Measurements from ENCODE around the gene GALR2. TPM values are rescaled to one million over a fixed set of nuclear protein-coding genes. Genes with fewer than 3 reads are reported as not detected.
"Not testable (repeated sequence)": the region's sequence is repeated elsewhere in the genome, so short reads cannot be mapped to it uniquely, and the experiment has no call there.

GALR2 gene
- not detected for total RNA-seq
- long read RNA-seq = 0 reads

GRCh38 chr17:76074390-76075363 lies at the start of gene GALR2:
Gene GALR2, plus strand, starts transcription at chr17:76074781. Its CDS starts 103 bp downstream, at chr17:76074884.
- intact Hi-C loops (cut with DNase I, micrococcal nuclease) = no loop called here
- DNase-seq (no peak), ATAC-seq (no peak)

- no peak for DNase-seq
Measured at GRCh38 chr17:76025294-76025693, 49.3 kb upstream of the GALR2 start.

GRCh38 chr17:76026714-76027158 lies 47.8 kb upstream of the GALR2 start:
- peak; percentile 36 for ATAC-seq
- intact Hi-C loops (cut with DNase I, micrococcal nuclease) = no loop called here
- DNase-seq = no peak

More at GRCh38 chr17:76025294-76025693, 49.3 kb upstream of the GALR2 start:
- intact Hi-C loops (cut with DNase I, micrococcal nuclease) = no loop called here
- ATAC-seq = no peak

- DNase-seq (peak; percentile 89 to 94), ATAC-seq (peak; percentile 83)
- intact Hi-C loops (cut with DNase I, micrococcal nuclease) = no loop called here
Measured at GRCh38 chr17:76027159-76027839, 47.3 kb upstream of the GALR2 start, which contains the start of gene EVPL. Gene EVPL, minus strand, starts transcription at chr17:76027306. Its CDS starts 108 bp downstream, at chr17:76027198.

- intact Hi-C loops (cut with DNase I, micrococcal nuclease) = no loop called here
- DNase-seq (no peak), ATAC-seq (peak; percentile 6)
Measured at GRCh38 chr17:76032073-76032779, 42.4 kb upstream of the GALR2 start.

GRCh38 chr17:76032780-76033108 lies 41.8 kb upstream of the GALR2 start:
- ATAC-seq (no peak), DNase-seq (no peak)
- intact Hi-C loops (cut with DNase I, micrococcal nuclease) = no loop called here

- no peak for ATAC-seq
- no peak for DNase-seq
- intact Hi-C loops (cut with DNase I, micrococcal nuclease) = no loop called here
Measured at GRCh38 chr17:76033139-76033538, 41.4 kb upstream of the GALR2 start.

- intact Hi-C loops (cut with DNase I, micrococcal nuclease) = no loop called here
- DNase-seq (no peak), ATAC-seq (no peak)
Measured at GRCh38 chr17:76034428-76035350, 39.9 kb upstream of the GALR2 start.

- intact Hi-C loops (cut with DNase I, micrococcal nuclease) = no loop called here
- peak; percentile 17 for ATAC-seq
- DNase-seq = peak in 1 of 2 donors; percentile 71
Measured at GRCh38 chr17:76036497-76037261, 37.9 kb upstream of the GALR2 start.

- intact Hi-C loops (cut with DNase I, micrococcal nuclease) = no loop called here
- DNase-seq = no peak
- ATAC-seq = no peak
Measured at GRCh38 chr17:76038050-76038449, 36.5 kb upstream of the GALR2 start.

GRCh38 chr17:76039121-76039520 lies 35.5 kb upstream of the GALR2 start:
- intact Hi-C loops (cut with DNase I, micrococcal nuclease) = no loop called here
- ATAC-seq (peak; percentile 13), DNase-seq (no peak)

GRCh38 chr17:76040376-76040775 lies 34.2 kb upstream of the GALR2 start:
- no peak for ATAC-seq
- intact Hi-C loops (cut with DNase I, micrococcal nuclease) = no loop called here
- no peak for DNase-seq

- intact Hi-C loops (cut with DNase I, micrococcal nuclease); DNase-seq; ATAC-seq: not testable (repeated sequence)
Measured at GRCh38 chr17:76042868-76043267, 31.7 kb upstream of the GALR2 start.

- DNase-seq; ATAC-seq; intact Hi-C loops (cut with DNase I, micrococcal nuclease): not testable (repeated sequence)
Measured at GRCh38 chr17:76044475-76045007, 30.0 kb upstream of the GALR2 start.

- ATAC-seq = no peak
- intact Hi-C loops (cut with DNase I, micrococcal nuclease) = no loop called here
- no peak for DNase-seq
Measured at GRCh38 chr17:76046064-76046463, 28.5 kb upstream of the GALR2 start.

- intact Hi-C loops (cut with DNase I, micrococcal nuclease) = no loop called here
- DNase-seq (no peak), ATAC-seq (no peak)
Measured at GRCh38 chr17:76048025-76048605, 26.5 kb upstream of the GALR2 start.

GRCh38 chr17:76048711-76049110 lies 25.9 kb upstream of the GALR2 start:
- intact Hi-C loops (cut with DNase I, micrococcal nuclease) = no loop called here
- DNase-seq (no peak), ATAC-seq (no peak)
